Panc1 (cell line): ENCODE data around the gene PKMYT1. TPM values are rescaled to one million over a fixed set of nuclear protein-coding genes. Genes with fewer than 3 reads are reported as not detected.

Experiments
- ATAC-seq: fragments of 200-7000 bp; cut with Tn5 transposase; 2 replicates; pipeline ENCODE4 v1.9.1; 2020; ENCODE audit warnings: mild to moderate bottlenecking, moderate library complexity
- BruUV-seq: library from RNA; stranded (reverse); fragments of 400-500 nt; replicated peaks from 2 replicates; lab custom pipeline; 2021; lab: Mats Ljungman, UMichigan
- CTCF ChIA-PET: fragments of 300-600 bp; sonication (Branson Sonifier 250); formaldehyde crosslinking; loops from one replicate; lab custom pipeline; 2022; ENCODE audit warnings: antibody characterized with exemption; lab: Charles Lee
- POLR2A ChIA-PET: fragments of 300-600 bp; sonication (Branson Sonifier 250); formaldehyde crosslinking; loops from one replicate; lab custom pipeline; 2022; ENCODE audit warnings: antibody characterized with exemption; lab: Charles Lee
- DNase-seq: peaks from one replicate; pipeline ENCODE4 v3.0.0-alpha.2; 2010; ENCODE audit warnings: low read depth, low spot score
- H3K27ac ChIP-seq: 2 replicates; pipeline ENCODE4 v1.5.1; 2011; ENCODE audit warnings: mild to moderate bottlenecking, low read length, inconsistent platforms
- H3K27me3 ChIP-seq: fragments of 200-500 bp; sonication (Bioruptor generic); 2 replicates; pipeline ENCODE4 v1.6.0; 2014; ENCODE audit warnings: low read length, inconsistent platforms; ENCODE audit not compliant: control insufficient read depth, insufficient read depth
- H3K36me3 ChIP-seq: fragments of 200-500 bp; sonication (Bioruptor generic); 2 replicates; pipeline ENCODE4 v1.5.1; 2014; ENCODE audit warnings: inconsistent platforms, mild to moderate bottlenecking, low read length, moderate library complexity; ENCODE audit not compliant: control insufficient read depth, insufficient read depth
- H3K4me1 ChIP-seq: 2 replicates; pipeline ENCODE4 v1.5.1; 2011; ENCODE audit warnings: inconsistent platforms, mild to moderate bottlenecking, low read length, moderate library complexity; ENCODE audit not compliant: control insufficient read depth, insufficient read depth
- H3K4me3 ChIP-seq, 2 experiments: 2 replicates each; pipeline ENCODE4 v1.5.1; 2011 to 2012; ENCODE audit warnings: low read depth in 2 of 2, low read length in 2 of 2, mild to moderate bottlenecking in 2 of 2, inconsistent platforms in 1 of 2, moderate library complexity in 1 of 2
- H3K9me3 ChIP-seq: fragments of 200-500 bp; sonication (Bioruptor generic); 2 replicates; pipeline ENCODE4 v1.5.1; 2014; ENCODE audit warnings: low read depth, mild to moderate bottlenecking, inconsistent platforms, low read length, moderate library complexity; ENCODE audit not compliant: control insufficient read depth, insufficient read depth
- CTCF ChIP-seq: fragments of 450-650 bp; IDR thresholded peaks from 2 replicates; pipeline ENCODE4 v1.5.1; 2017; ENCODE audit warnings: mild to moderate bottlenecking
- POLR2AphosphoS5 ChIP-seq: IDR thresholded peaks from 2 replicates; pipeline ENCODE4 v1.6.1; 2012; ENCODE audit warnings: mild to moderate bottlenecking, low read depth, low read length, moderate library complexity
- REST ChIP-seq, 2 experiments: IDR thresholded peaks; 2 replicates each; pipeline ENCODE4 v1.6.1; 2011 to 2012; ENCODE audit warnings: low read depth in 2 of 2, control low read depth in 1 of 2, low read length in 1 of 2, mild to moderate bottlenecking in 1 of 2, moderate library complexity in 1 of 2; ENCODE audit not compliant: insufficient read depth in 1 of 2
- SIN3A ChIP-seq: IDR thresholded peaks from 2 replicates; pipeline ENCODE4 v1.6.1; 2012; ENCODE audit warnings: low read depth, mild to moderate bottlenecking, low read length, moderate library complexity, borderline replicate concordance; ENCODE audit not compliant: insufficient read depth
- TCF7L2 ChIP-seq: IDR thresholded peaks from 2 replicates; pipeline ENCODE4 v1.6.1; 2011; ENCODE audit warnings: mild to moderate bottlenecking, low read depth, low read length, inconsistent platforms
- in situ Hi-C: cut with HindIII; loops from 2 replicates; pipeline ENCODE4 v1.10.0; 2016; ENCODE audit warnings: low sequenced_read_pairs, low pct_unique_long_range_greater_than_20kb
- intact Hi-C: fragments of 100-400 bp; cut with micrococcal nuclease; formaldehyde crosslinking; loops from one replicate; pipeline ENCODE4 v1.10.0; 2022; ENCODE audit not compliant: unreplicated experiment
- total RNA-seq: library from RNA; stranded (reverse); gene quantifications from one replicate; pipeline ENCODE4 v1.2.1, GENCODE V29; 2021; ENCODE audit not compliant: unreplicated experiment

PKMYT1 gene
- total RNA-seq, 1 experiment from 2014 or later, result 105 TPM

- Histone ChIP-seq H3K27me3 (no peaks in the 10 kb centered on the region), H3K36me3 (no peaks in the 10 kb centered on the region), H3K27ac (no peak overlapping the region), H3K4me1 (peaks cover 36% of the 10 kb centered on the region), H3K4me3 (no peak overlapping the region), H3K9me3 (no peaks in the 10 kb centered on the region)
- ATAC-seq, result no peak
- no peak for DNase-seq
- TF ChIP-seq SIN3A (no peak), REST (IDR thresholded peaks at IDR 0.05; ENCODE audit: insufficient read depth in 1 of 2, low read depth in 2 of 2, low read length in 1 of 2) (no peak), TCF7L2 (no peak), POLR2AphosphoS5 (no peak), CTCF (no peak)
- ChIA-PET POLR2A (interaction anchor here (0.7 kb wide), 1 partner anchor 48 kb away, joined by 4 read pairs; no protein-coding TSS in a partner anchor), CTCF (no interaction called here)
- BruUV-seq, result no TSS peak
- intact Hi-C loops (no loop called here), in situ Hi-C loops (no loop called here)
These were observed 30.3 kb upstream of the PKMYT1 start for GRCh38 chr16:3010510-3010909.

GRCh38 chr16:3009568-3010390 lies 29.5 kb upstream of the PKMYT1 start:
- Histone ChIP-seq H3K36me3 (no peaks in the 10 kb centered on the region), H3K27ac (peak overlapping the region; percentile 51; the same call in 1 of the 2 replicates), H3K9me3 (no peaks in the 10 kb centered on the region), H3K4me3 (no peak overlapping the region), H3K27me3 (no peaks in the 10 kb centered on the region), H3K4me1 (peaks cover 36% of the 10 kb centered on the region)
- ChIA-PET POLR2A (interaction anchor here (0.6 to 0.7 kb wide), 2 partner anchors 39 to 47 kb away, joined by 4 to 5 read pairs; no protein-coding TSS in a partner anchor), CTCF (no interaction called here)
- intact Hi-C loops (no loop called here), in situ Hi-C loops (no loop called here)
- no TSS peak for BruUV-seq
- no peak for DNase-seq
- no peak for ATAC-seq
- no peak for TF ChIP-seq TCF7L2
- TF ChIP-seq POLR2AphosphoS5, result peak; percentile 46
- TF ChIP-seq REST (IDR thresholded peaks at IDR 0.05; ENCODE audit: insufficient read depth in 1 of 2, low read depth in 2 of 2, low read length in 1 of 2), result no peak
